B cell (primary cell): ENCODE measurements around the gene CTXND1. TPM values are rescaled to one million over a fixed set of nuclear protein-coding genes. Genes with fewer than 3 reads are reported as not detected.

ENCODE experiments used
- ATAC-seq: fragments of 200-7000 bp; cut with Tn5 transposase; one replicate; pipeline ENCODE4 v1.10.0; 2021; ENCODE audit warnings: low read depth, mild to moderate bottlenecking, moderate number of reproducible peaks, moderate library complexity
- CTCF ChIA-PET: fragments of 350-600 bp; sonication (Branson Sonifier 250); formaldehyde crosslinking; loops from one replicate; lab custom pipeline; 2021; ENCODE audit warnings: antibody characterized with exemption, inconsistent platforms; lab: Charles Lee
- POLR2A ChIA-PET: fragments of 350-600 bp; sonication (Branson Sonifier 250); formaldehyde crosslinking; loops from one replicate; lab custom pipeline; 2021; ENCODE audit warnings: antibody characterized with exemption; lab: Charles Lee
- DNase-seq: peaks from one replicate; pipeline ENCODE4 v3.0.0; 2013
- H2AFZ ChIP-seq: 2 replicates; pipeline ENCODE4 v1.6.1; 2012; ENCODE audit warnings: mild to moderate bottlenecking, low read depth, low read length; ENCODE audit not compliant: insufficient read depth, poor library complexity, severe bottlenecking
- H3K27ac ChIP-seq, 2 donors: 1 replicate in 1 of 2; 2 replicates in 1 of 2; pipeline ENCODE4 v1.5.1; 2012 to 2013; ENCODE audit warnings: low read length in 2 of 2, mild to moderate bottlenecking in 2 of 2, moderate library complexity in 1 of 2
- H3K27me3 ChIP-seq, 4 experiments: fragments of 200-600 bp in 1 of 4; sonication (generic) in 1 of 4; replicated peaks in 1 of 4; 1 replicate in 2 of 4; 2 replicates in 2 of 4; pipeline versions ENCODE4 v1.6.1 to v1.7.0; 2013 to 2016; ENCODE audit warnings: low read length in 3 of 4, mild to moderate bottlenecking in 2 of 4, mixed read lengths in 1 of 4, moderate library complexity in 1 of 4; ENCODE audit not compliant: insufficient read depth in 4 of 4, control insufficient read depth in 3 of 4; ENCODE audit errors: control extremely low read depth in 1 of 4
- H3K36me3 ChIP-seq, 2 experiments: replicated peaks in 1 of 2; 1 replicate in 1 of 2; 2 replicates in 1 of 2; pipeline versions ENCODE4 v1.6.1 to v1.7.1; 2013; ENCODE audit warnings: low read length in 1 of 2; ENCODE audit not compliant: insufficient read depth in 2 of 2, control insufficient read depth in 1 of 2; ENCODE audit errors: control extremely low read depth in 1 of 2, extremely low read depth in 1 of 2
- H3K4me1 ChIP-seq, 2 donors: fragments of 200-600 bp in 1 of 2; sonication (generic) in 1 of 2; 1 replicate in 1 of 2; 2 replicates in 1 of 2; pipeline versions ENCODE4 v1.5.1 to v1.6.1; 2013 to 2017; ENCODE audit warnings: low read length in 2 of 2; ENCODE audit not compliant: control insufficient read depth in 2 of 2, insufficient read depth in 2 of 2
- H3K4me2 ChIP-seq: replicated peaks from 2 replicates; pipeline ENCODE3; 2012; ENCODE audit warnings: mild to moderate bottlenecking, low read depth, low read length; ENCODE audit not compliant: poor library complexity, severe bottlenecking
- H3K4me3 ChIP-seq, 5 experiments: fragments of 200-600 bp in 1 of 5; sonication (generic) in 1 of 5; 1 replicate in 3 of 5; 2 replicates in 2 of 5; pipeline versions ENCODE4 v1.5.1 to v1.7.0; 2011 to 2016; ENCODE audit warnings: low read length in 4 of 5, mild to moderate bottlenecking in 4 of 5, low read depth in 2 of 5, control low read depth in 1 of 5, moderate library complexity in 1 of 5; ENCODE audit not compliant: insufficient read depth in 1 of 5; ENCODE audit errors: control extremely low read depth in 1 of 5, extremely low read depth in 1 of 5
- H3K79me2 ChIP-seq: fragments of 200-600 bp; sonication (generic); one replicate; pipeline ENCODE4 v1.6.0; 2016; ENCODE audit warnings: low read length; ENCODE audit not compliant: control insufficient read depth, insufficient read depth
- H3K9ac ChIP-seq: fragments of 200-600 bp; sonication (generic); 2 replicates; pipeline ENCODE4 v1.6.1; 2017; ENCODE audit warnings: mild to moderate bottlenecking, low read length, moderate library complexity
- H3K9me3 ChIP-seq, 3 donors: one replicate each; pipeline versions ENCODE4 v1.6.1 to v1.7.1; 2013; ENCODE audit warnings: low read length in 2 of 3; ENCODE audit not compliant: control insufficient read depth in 2 of 3, insufficient read depth in 1 of 3; ENCODE audit errors: control extremely low read depth in 1 of 3
- H4K20me1 ChIP-seq: 2 replicates; pipeline ENCODE4 v1.6.0; 2012; ENCODE audit warnings: mild to moderate bottlenecking, low read length; ENCODE audit not compliant: insufficient read depth, control insufficient read depth, poor library complexity, severe bottlenecking
- H3K27ac Mint-ChIP-seq: one replicate; pipeline ENCODE4 v1.8.0; 2021; ENCODE audit warnings: mixed read lengths
- H3K27me3 Mint-ChIP-seq: one replicate; pipeline ENCODE4 v1.8.0; 2021; ENCODE audit warnings: mixed read lengths
- H3K4me1 Mint-ChIP-seq: one replicate; pipeline ENCODE4 v1.8.0; 2021; ENCODE audit warnings: mixed read lengths
- H3K4me3 Mint-ChIP-seq: one replicate; pipeline ENCODE4 v1.8.0; 2021; ENCODE audit warnings: mixed read lengths
- H3K9me3 Mint-ChIP-seq: one replicate; pipeline ENCODE4 v1.8.0; 2022; ENCODE audit warnings: mixed read lengths; ENCODE audit not compliant: insufficient read depth
- CTCF ChIP-seq: fragments of 200-600 bp; IDR thresholded peaks from one replicate; pipeline ENCODE4 v1.8.0; 2022; ENCODE audit warnings: antibody characterized with exemption, mild to moderate bottlenecking
- EZH2 ChIP-seq: IDR thresholded peaks from 2 replicates; pipeline ENCODE4 v1.6.1; 2012; ENCODE audit warnings: borderline replicate concordance, low read depth, mild to moderate bottlenecking, moderate library complexity, low read length; ENCODE audit not compliant: insufficient read depth, poor library complexity, severe bottlenecking
- WGBS: methylation state at CpG from one replicate; pipeline ENCODE4 v1.1.5; 2013; ENCODE audit warnings: missing lambda C conversion rate; ENCODE audit not compliant: insufficient coverage; 5-methylcytosine and 5-hydroxymethylcytosine counted together
- intact Hi-C: fragments of 100-400 bp; cut with micrococcal nuclease; formaldehyde crosslinking; loops from one replicate; pipeline ENCODE4 v1.10.0; 2022
- polyA plus RNA-seq: library from polyadenylated mRNA; depleted of rRNA; stranded (reverse); fragments of >200 nt; gene quantifications from 2 replicates; pipeline ENCODE4 v1.2.3, GENCODE V29; 2012
- total RNA-seq, 2 donors: library from RNA; stranded (reverse); fragments of 120-200 nt in 1 of 2; gene quantifications; 1 replicate in 1 of 2; 2 replicates in 1 of 2; pipeline versions ENCODE4 v1.2.3 to v1.2.4, GENCODE V29; 2013 to 2022

The CTXND1 gene
- total and polyA plus RNA-seq, 2 donors (not counting 1 experiment from before 2014, with no cell fraction given), result not detected

GRCh38 chr15:80217327-80217900 lies 34.6 kb downstream of the CTXND1 start:
- POLR2A ChIA-PET, result no interaction called here
- Histone ChIP-seq H3K27me3 (peaks cover 0 to 5% (median 2%) of the 10 kb centered on the region in 4 experiments), H3K4me2 (no peak overlapping the region), H2AFZ (no peak overlapping the region), H4K20me1 (no peaks in the 10 kb centered on the region), H3K27ac (no peak overlapping the region), H3K79me2 (no peaks in the 10 kb centered on the region), H3K9ac (no peak overlapping the region), H3K4me1 (no peaks in the 10 kb centered on the region), H3K4me3 (no peak overlapping the region), H3K9me3 (peaks cover 0 to 1% (median 0%) of the 10 kb centered on the region in 3 donors), H3K36me3 (no peaks in the 10 kb centered on the region)
- ATAC-seq (no peak), DNase-seq (no peak)
- Mint-ChIP-seq H3K27me3 (peaks cover 18% of the 10 kb centered on the region), H3K9me3 (no peaks in the 10 kb centered on the region), H3K27ac (no peak overlapping the region), H3K4me1 (no peaks in the 10 kb centered on the region), H3K4me3 (no peak overlapping the region)
- WGBS, result no CpG with 5 or more reads among the region's 4 CpGs
- TF ChIP-seq CTCF, result no peak
- TF ChIP-seq EZH2, result no peak
- intact Hi-C loops, result no loop called here
- CTCF ChIA-PET, result no interaction called here

- Histone ChIP-seq H3K79me2 (no peaks in the 10 kb centered on the region), H3K27me3 (peaks cover 0 to 5% (median 2%) of the 10 kb centered on the region in 4 experiments), H2AFZ (no peak overlapping the region), H3K4me3 (no peak overlapping the region), H4K20me1 (no peaks in the 10 kb centered on the region), H3K27ac (no peak overlapping the region), H3K36me3 (no peaks in the 10 kb centered on the region), H3K4me1 (no peaks in the 10 kb centered on the region), H3K9ac (no peak overlapping the region), H3K9me3 (peaks cover 0 to 1% (median 0%) of the 10 kb centered on the region in 3 donors), H3K4me2 (no peak overlapping the region)
- Mint-ChIP-seq H3K27me3 (peaks cover 18% of the 10 kb centered on the region), H3K9me3 (no peaks in the 10 kb centered on the region), H3K4me1 (no peaks in the 10 kb centered on the region), H3K27ac (no peak overlapping the region), H3K4me3 (no peak overlapping the region)
- ChIA-PET CTCF (no interaction called here), POLR2A (no interaction called here)
- ATAC-seq (no peak), DNase-seq (no peak)
- 91% methylated on average over 1 of the region's 1 CpG for WGBS
- no peak for TF ChIP-seq EZH2
- TF ChIP-seq CTCF, result no peak
- intact Hi-C loops, result no loop called here
These were observed 35.1 kb downstream of the CTXND1 start for GRCh38 chr15:80216911-80217310.
